Measurements from ENCODE around the gene PKD2.

The PKD2 gene

DNA sequence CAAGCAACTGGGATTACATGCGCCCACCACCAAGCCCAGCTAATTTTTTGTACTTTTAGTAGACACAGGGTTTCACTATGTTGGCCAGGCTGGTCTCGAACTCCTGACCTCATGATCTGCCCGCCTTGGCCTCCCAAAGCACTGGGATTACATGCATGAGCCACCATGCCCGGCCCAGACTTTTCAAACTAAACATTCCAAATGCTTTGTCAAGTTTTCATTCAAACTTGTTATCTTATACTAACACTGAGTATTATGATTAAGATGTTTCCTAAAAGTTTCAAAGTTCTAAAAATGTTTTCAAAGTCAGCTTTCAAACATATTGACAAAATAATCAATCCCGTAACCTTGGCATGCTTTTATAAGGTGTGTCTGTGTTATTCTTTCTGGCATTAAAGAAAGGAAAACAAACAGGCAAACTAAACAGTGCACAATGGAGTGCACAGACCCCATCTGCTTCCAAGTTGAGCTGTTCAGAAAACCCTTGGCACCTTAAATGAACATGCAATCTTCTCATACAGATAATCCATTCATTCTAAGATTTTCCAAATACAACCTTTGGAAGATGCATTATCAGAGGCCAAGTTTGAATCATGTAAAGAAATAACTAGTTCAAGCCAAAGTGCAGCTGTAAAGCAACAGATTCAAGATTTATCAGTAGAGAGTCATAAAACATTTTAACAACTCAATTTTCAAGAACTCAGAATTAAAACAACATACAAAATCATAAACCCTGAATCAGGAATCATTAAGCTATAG, 101.9 kb downstream of the PKD2 start:
- no peak for TF ChIP-seq SNAI2 (CRISPR knock-in tag; IDR thresholded peaks at IDR 0.05)
- TF ChIP-seq ZNF8 (CRISPR knock-in tag; IDR thresholded peaks at IDR 0.05): no peak
- TF ChIP-seq TCF4 (CRISPR knock-in tag; IDR thresholded peaks at IDR 0.05; ENCODE audit: borderline replicate concordance): no peak
- TF ChIP-seq TOX (CRISPR knock-in tag; IDR thresholded peaks at IDR 0.05; ENCODE audit: borderline replicate concordance): no peak
- TF ChIP-seq ZNF565 (CRISPR knock-in tag; conservative IDR thresholded peaks at IDR 0.05; ENCODE audit: low read depth): no peak
- TF ChIP-seq ZC3H10 (CRISPR knock-in tag; IDR thresholded peaks at IDR 0.05): no peak
- TF ChIP-seq, protein P1, sequence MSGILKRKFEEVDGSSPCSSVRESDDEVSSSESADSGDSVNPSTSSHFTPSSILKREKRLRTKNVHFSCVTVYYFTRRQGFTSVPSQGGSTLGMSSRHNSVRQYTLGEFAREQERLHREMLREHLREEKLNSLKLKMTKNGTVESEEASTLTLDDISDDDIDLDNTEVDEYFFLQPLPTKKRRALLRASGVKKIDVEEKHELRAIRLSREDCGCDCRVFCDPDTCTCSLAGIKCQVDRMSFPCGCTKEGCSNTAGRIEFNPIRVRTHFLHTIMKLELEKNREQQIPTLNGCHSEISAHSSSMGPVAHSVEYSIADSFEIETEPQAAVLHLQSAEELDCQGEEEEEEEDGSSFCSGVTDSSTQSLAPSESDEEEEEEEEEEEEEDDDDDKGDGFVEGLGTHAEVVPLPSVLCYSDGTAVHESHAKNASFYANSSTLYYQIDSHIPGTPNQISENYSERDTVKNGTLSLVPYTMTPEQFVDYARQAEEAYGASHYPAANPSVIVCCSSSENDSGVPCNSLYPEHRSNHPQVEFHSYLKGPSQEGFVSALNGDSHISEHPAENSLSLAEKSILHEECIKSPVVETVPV (CRISPR knock-in tag; IDR thresholded peaks at IDR 0.05): no peak
- TF ChIP-seq ESRRG (CRISPR knock-in tag; IDR thresholded peaks at IDR 0.05): no peak
- no peak for TF ChIP-seq RARB (CRISPR knock-in tag; IDR thresholded peaks at IDR 0.05)
- TF ChIP-seq, protein P2, sequence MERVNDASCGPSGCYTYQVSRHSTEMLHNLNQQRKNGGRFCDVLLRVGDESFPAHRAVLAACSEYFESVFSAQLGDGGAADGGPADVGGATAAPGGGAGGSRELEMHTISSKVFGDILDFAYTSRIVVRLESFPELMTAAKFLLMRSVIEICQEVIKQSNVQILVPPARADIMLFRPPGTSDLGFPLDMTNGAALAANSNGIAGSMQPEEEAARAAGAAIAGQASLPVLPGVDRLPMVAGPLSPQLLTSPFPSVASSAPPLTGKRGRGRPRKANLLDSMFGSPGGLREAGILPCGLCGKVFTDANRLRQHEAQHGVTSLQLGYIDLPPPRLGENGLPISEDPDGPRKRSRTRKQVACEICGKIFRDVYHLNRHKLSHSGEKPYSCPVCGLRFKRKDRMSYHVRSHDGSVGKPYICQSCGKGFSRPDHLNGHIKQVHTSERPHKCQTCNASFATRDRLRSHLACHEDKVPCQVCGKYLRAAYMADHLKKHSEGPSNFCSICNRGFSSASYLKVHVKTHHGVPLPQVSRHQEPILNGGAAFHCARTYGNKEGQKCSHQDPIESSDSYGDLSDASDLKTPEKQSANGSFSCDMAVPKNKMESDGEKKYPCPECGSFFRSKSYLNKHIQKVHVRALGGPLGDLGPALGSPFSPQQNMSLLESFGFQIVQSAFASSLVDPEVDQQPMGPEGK (CRISPR knock-in tag; IDR thresholded peaks at IDR 0.05; ENCODE audit: borderline replicate concordance): no peak
- no peak for TF ChIP-seq ZNF70 (CRISPR knock-in tag; IDR thresholded peaks at IDR 0.05)
- TF ChIP-seq ZFP3 (CRISPR knock-in tag; IDR thresholded peaks at IDR 0.05): no peak
- TF ChIP-seq ZFP30 (CRISPR knock-in tag; IDR thresholded peaks at IDR 0.05): no peak
- no peak for TF ChIP-seq OSR1 (CRISPR knock-in tag; IDR thresholded peaks at IDR 0.05)
- TF ChIP-seq, protein P3, sequence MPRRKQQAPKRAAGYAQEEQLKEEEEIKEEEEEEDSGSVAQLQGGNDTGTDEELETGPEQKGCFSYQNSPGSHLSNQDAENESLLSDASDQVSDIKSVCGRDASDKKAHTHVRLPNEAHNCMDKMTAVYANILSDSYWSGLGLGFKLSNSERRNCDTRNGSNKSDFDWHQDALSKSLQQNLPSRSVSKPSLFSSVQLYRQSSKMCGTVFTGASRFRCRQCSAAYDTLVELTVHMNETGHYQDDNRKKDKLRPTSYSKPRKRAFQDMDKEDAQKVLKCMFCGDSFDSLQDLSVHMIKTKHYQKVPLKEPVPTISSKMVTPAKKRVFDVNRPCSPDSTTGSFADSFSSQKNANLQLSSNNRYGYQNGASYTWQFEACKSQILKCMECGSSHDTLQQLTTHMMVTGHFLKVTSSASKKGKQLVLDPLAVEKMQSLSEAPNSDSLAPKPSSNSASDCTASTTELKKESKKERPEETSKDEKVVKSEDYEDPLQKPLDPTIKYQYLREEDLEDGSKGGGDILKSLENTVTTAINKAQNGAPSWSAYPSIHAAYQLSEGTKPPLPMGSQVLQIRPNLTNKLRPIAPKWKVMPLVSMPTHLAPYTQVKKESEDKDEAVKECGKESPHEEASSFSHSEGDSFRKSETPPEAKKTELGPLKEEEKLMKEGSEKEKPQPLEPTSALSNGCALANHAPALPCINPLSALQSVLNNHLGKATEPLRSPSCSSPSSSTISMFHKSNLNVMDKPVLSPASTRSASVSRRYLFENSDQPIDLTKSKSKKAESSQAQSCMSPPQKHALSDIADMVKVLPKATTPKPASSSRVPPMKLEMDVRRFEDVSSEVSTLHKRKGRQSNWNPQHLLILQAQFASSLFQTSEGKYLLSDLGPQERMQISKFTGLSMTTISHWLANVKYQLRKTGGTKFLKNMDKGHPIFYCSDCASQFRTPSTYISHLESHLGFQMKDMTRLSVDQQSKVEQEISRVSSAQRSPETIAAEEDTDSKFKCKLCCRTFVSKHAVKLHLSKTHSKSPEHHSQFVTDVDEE (CRISPR knock-in tag; IDR thresholded peaks at IDR 0.05): no peak
- ATAC-seq: no peak

DNA sequence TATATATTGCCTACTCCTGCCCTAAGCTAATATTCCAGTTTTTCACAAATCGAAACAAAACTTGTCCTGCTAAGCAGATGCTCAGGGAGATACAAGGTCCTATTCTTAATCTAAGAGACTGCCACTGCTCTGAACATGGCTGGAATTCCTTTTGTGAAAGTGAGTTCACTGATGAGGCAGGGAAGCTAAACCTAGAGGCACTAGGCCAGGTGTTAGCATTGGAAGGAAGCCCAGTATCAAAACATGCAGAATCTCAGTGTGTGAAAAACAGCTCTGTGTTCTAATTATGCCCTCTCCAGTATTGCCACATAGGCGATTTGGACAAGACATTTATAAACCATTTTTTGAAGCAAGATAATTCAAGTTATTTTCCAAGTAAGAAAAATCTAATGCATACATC, 103.4 kb downstream of the PKD2 start:
- TF ChIP-seq, protein P4, sequence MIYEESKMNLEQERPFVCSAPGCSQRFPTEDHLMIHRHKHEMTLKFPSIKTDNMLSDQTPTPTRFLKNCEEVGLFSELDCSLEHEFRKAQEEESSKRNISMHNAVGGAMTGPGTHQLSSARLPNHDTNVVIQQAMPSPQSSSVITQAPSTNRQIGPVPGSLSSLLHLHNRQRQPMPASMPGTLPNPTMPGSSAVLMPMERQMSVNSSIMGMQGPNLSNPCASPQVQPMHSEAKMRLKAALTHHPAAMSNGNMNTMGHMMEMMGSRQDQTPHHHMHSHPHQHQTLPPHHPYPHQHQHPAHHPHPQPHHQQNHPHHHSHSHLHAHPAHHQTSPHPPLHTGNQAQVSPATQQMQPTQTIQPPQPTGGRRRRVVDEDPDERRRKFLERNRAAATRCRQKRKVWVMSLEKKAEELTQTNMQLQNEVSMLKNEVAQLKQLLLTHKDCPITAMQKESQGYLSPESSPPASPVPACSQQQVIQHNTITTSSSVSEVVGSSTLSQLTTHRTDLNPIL (CRISPR knock-in tag; IDR thresholded peaks at IDR 0.05; ENCODE audit: low read depth): no peak
- TF ChIP-seq SNAI2 (CRISPR knock-in tag; IDR thresholded peaks at IDR 0.05) (no peak), ZC3H10 (CRISPR knock-in tag; IDR thresholded peaks at IDR 0.05) (no peak), ZFP3 (CRISPR knock-in tag; IDR thresholded peaks at IDR 0.05) (no peak), ZNF8 (CRISPR knock-in tag; IDR thresholded peaks at IDR 0.05) (no peak), PPARA (CRISPR knock-in tag; IDR thresholded peaks at IDR 0.05; ENCODE audit: borderline replicate concordance) (no peak), ARNTL (CRISPR knock-in tag; IDR thresholded peaks at IDR 0.05; ENCODE audit: borderline replicate concordance, low read depth) (no peak), TCF4 (CRISPR knock-in tag; IDR thresholded peaks at IDR 0.05; ENCODE audit: borderline replicate concordance) (no peak), ISL1 (CRISPR knock-in tag; IDR thresholded peaks at IDR 0.05) (no peak), BACH2 (CRISPR knock-in tag; IDR thresholded peaks at IDR 0.05; ENCODE audit: borderline replicate concordance) (no peak), ESRRG (CRISPR knock-in tag; IDR thresholded peaks at IDR 0.05) (no peak), CSDC2 (CRISPR knock-in tag; IDR thresholded peaks at IDR 0.05) (no peak)
- TF ChIP-seq, protein P2 (CRISPR knock-in tag; IDR thresholded peaks at IDR 0.05; ENCODE audit: borderline replicate concordance): no peak
- TF ChIP-seq, protein P3 (CRISPR knock-in tag; IDR thresholded peaks at IDR 0.05): no peak
- TF ChIP-seq, protein P1 (CRISPR knock-in tag; IDR thresholded peaks at IDR 0.05): no peak
- no peak for ATAC-seq
